ENCODE data around the gene TMEM8B. TPM values are rescaled to one million over a fixed set of nuclear protein-coding genes. Genes with fewer than 3 reads are reported as not detected.
"Not testable (repeated sequence)": the region's sequence is repeated elsewhere in the genome, so short reads cannot be mapped to it uniquely, and the experiment has no call there.

The TMEM8B gene
- total RNA-seq, 2 donors from 2014 or later = 14.6 to 24.2 TPM

DNA sequence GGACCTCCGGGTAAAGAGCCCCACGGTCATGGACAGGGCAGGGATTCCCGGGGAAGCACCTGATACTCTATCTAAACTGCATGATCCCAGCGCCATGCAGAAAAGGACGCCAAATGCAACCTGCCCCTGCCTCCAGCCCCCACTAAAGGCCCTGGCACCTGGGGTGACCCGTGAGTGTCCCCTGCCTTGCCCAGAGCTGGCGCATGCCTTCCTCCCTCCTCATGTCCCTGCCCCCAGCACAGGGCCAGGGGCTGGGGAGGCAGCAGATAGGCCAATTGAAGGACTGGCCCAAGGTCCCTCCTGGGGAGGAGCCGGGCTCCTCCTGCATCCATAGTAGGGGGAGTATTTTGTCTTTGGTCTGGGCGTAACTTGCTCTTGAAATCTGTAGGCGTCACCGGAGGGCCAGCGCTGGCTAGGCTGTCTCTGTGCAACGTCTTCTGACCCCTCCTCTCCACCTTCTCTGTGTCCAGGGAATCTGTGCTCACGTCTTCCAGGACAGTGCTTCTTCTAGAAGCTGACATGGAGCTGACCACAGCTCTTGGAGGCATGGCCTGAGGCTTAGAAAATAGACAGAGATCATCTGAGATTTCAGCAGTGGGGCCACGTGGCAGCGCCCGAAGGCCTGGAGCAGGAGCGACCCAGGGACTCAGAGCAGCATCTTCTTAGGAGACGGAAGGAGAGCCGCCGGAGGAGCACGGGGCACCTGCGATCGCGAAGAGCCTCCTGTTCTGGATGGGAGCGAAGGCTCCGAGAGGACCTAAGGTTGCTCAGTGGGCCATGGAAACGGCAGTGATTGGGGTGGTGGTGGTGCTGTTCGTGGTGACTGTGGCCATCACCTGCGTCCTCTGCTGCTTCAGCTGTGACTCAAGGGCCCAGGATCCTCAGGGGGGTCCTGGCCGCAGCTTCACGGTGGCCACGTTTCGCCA, 80.9 kb downstream of the TMEM8B start:
- TF ChIP-seq, protein P1, sequence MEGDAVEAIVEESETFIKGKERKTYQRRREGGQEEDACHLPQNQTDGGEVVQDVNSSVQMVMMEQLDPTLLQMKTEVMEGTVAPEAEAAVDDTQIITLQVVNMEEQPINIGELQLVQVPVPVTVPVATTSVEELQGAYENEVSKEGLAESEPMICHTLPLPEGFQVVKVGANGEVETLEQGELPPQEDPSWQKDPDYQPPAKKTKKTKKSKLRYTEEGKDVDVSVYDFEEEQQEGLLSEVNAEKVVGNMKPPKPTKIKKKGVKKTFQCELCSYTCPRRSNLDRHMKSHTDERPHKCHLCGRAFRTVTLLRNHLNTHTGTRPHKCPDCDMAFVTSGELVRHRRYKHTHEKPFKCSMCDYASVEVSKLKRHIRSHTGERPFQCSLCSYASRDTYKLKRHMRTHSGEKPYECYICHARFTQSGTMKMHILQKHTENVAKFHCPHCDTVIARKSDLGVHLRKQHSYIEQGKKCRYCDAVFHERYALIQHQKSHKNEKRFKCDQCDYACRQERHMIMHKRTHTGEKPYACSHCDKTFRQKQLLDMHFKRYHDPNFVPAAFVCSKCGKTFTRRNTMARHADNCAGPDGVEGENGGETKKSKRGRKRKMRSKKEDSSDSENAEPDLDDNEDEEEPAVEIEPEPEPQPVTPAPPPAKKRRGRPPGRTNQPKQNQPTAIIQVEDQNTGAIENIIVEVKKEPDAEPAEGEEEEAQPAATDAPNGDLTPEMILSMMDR (IDR thresholded peaks at IDR 0.05) = no peak
- no peak for DNase-seq (ENCODE audit: low spot score)
- no peak for ATAC-seq (ENCODE audit: insufficient number of reproducible peaks, low FRiP score, low read depth)
- H3K4me1 ChIP-seq (ENCODE audit: control insufficient read depth in 1 of 2, low read depth in 2 of 2) = peaks cover 59 to 93% of the 10 kb centered on the region in 2 donors
- H3K9me3 ChIP-seq = no peaks in the 10 kb centered on the region
- H3K27ac ChIP-seq = peak overlapping the region; percentile 99 to 100
- no peaks in the 10 kb centered on the region for H3K27me3 ChIP-seq (replicated peaks; ENCODE audit: insufficient read depth)
- H3K36me3 ChIP-seq = no peaks in the 10 kb centered on the region
- no peak overlapping the region for H3K4me3 ChIP-seq

DNA sequence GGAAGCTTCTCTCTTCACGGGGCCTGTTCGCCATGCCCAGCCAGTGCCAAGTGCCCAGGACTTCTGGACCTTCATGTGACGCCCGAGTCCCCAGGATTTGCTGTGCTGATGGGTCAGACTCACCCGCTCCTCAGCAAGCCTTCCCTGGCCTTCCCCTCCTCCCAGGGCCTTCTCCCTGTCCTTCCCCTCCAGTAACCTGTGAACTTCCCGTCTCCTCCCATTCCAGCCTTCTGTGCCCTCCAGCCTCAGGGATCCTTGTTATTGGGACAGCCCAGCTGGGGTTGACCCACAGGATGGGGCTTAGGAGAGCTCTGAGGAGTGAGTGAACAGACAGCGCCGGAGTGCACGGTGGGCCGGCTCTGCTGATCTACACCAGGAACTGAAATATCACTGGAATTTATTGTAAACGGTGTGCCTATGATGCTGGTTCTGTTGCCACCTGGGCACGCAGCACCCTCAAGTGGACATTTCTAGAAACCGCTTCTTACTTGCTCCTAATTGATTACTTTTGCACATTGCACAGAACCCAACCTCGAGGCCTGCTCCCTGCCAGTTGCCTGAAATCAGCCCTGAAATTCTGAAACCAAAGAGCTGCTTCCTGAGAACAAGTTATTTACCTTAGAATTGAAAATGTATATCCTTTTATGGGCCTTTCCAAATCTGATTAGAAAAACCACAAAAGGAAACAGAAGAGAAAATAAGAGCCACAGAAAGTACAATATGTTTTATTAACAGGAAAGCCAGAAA, 81.8 kb downstream of the TMEM8B start:
- TF ChIP-seq, protein P1 (IDR thresholded peaks at IDR 0.05) = peak; percentile 21
- H3K36me3 ChIP-seq = no peaks in the 10 kb centered on the region
- no peak for ATAC-seq (ENCODE audit: insufficient number of reproducible peaks, low FRiP score, low read depth)
- no peaks in the 10 kb centered on the region for H3K9me3 ChIP-seq
- no peak for DNase-seq (ENCODE audit: low spot score)
- no peak overlapping the region for H3K4me3 ChIP-seq
- H3K27me3 ChIP-seq (replicated peaks; ENCODE audit: insufficient read depth) = no peaks in the 10 kb centered on the region
- peak overlapping the region; percentile 99 to 100 for H3K27ac ChIP-seq
- H3K4me1 ChIP-seq (ENCODE audit: control insufficient read depth in 1 of 2, low read depth in 2 of 2) = peaks cover 51 to 93% of the 10 kb centered on the region in 2 donors

DNA sequence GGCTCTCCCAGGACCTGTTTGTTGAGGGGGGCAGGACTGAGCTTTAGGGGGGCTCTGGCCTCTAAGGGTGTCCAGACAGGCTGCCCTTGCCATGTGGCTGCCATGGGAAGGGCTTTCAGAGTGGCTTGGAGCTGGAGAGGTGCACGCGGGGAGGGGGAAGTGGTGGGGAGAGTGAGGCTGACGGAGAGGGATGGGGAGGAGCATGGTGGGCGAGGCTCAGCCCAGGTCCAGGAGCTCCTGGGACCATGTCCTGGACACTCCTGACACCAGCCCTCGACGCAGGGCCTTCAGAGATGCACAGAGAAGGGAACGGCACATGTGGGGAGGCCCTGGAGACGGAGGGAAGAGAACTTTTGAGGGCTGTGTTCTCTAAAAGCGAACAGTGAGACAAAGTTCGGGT, 82.7 kb downstream of the TMEM8B start:
- no peaks in the 10 kb centered on the region for H3K27me3 ChIP-seq (replicated peaks; ENCODE audit: insufficient read depth)
- no peak overlapping the region for H3K4me3 ChIP-seq
- ATAC-seq (ENCODE audit: insufficient number of reproducible peaks, low FRiP score, low read depth) (no peak), DNase-seq (ENCODE audit: low spot score) (no peak)
- no peaks in the 10 kb centered on the region for H3K36me3 ChIP-seq
- peak overlapping the region; percentile 99 to 100 for H3K27ac ChIP-seq
- H3K4me1 ChIP-seq (ENCODE audit: control insufficient read depth in 1 of 2, low read depth in 2 of 2) = peaks cover 47 to 90% of the 10 kb centered on the region in 2 donors
- TF ChIP-seq, protein P1 (IDR thresholded peaks at IDR 0.05) = no peak
- H3K9me3 ChIP-seq = no peaks in the 10 kb centered on the region

GRCh38 chr9:35912791-35913400, 83.9 kb downstream of the TMEM8B start:
- no peak overlapping the region for H3K4me3 ChIP-seq
- peaks cover 38 to 78% of the 10 kb centered on the region in 2 donors for H3K4me1 ChIP-seq (ENCODE audit: control insufficient read depth in 1 of 2, low read depth in 2 of 2)
- no peaks in the 10 kb centered on the region for H3K9me3 ChIP-seq
- no peaks in the 10 kb centered on the region for H3K27me3 ChIP-seq (replicated peaks; ENCODE audit: insufficient read depth)
- DNase-seq (ENCODE audit: low spot score) (no peak), ATAC-seq (ENCODE audit: insufficient number of reproducible peaks, low FRiP score, low read depth) (no peak)
- TF ChIP-seq, protein P1 (IDR thresholded peaks at IDR 0.05) = no peak
- H3K27ac ChIP-seq = peak overlapping the region; percentile 43 to 58
- no peaks in the 10 kb centered on the region for H3K36me3 ChIP-seq

DNA sequence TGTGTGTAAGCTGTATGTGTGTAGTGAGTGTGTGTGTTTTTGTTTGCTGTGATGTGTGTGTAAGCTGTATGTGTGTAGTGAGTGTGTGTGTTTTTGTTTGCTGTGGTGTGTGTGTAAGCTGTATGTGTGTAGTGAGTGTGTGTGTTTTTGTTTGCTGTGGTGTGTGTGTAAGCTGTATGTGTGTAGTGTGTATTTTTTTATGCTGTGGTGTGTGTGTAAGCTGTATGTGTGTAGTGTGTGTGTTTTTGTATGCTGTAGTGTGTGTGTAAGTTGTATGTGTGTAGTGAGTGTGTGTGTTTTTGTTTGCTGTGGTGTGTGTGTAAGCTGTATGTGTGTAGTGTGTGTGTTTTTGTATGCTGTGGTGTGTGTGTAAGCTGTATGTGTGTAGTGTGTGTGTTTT, 84.4 kb downstream of the TMEM8B start:
- not testable (repeated sequence) for H3K27ac ChIP-seq

More for the DNA sequence above, 84.4 kb downstream of the TMEM8B start:
- not testable (repeated sequence) for H3K4me3 ChIP-seq; H3K9me3 ChIP-seq; H3K27me3 ChIP-seq (replicated peaks; ENCODE audit: insufficient read depth); H3K36me3 ChIP-seq; ATAC-seq (ENCODE audit: insufficient number of reproducible peaks, low FRiP score, low read depth); DNase-seq (ENCODE audit: low spot score)
- H3K4me1 ChIP-seq (ENCODE audit: control insufficient read depth in 1 of 2, low read depth in 2 of 2) = peaks cover 33 to 77% of the 10 kb centered on the region in 2 donors

Measured in thoracic aorta (tissue), 2 donors.